Fibroblast of skin of scalp (primary cell): Measurements from ENCODE around the gene CDC42BPG.
A peak's percentile ranks its signal among the peaks of the same experiment; 100 is the strongest.

Experiments
- DNase-seq: peaks from one replicate; pipeline ENCODE4 v3.0.0-alpha.2; 2013

The CDC42BPG gene

DNA sequence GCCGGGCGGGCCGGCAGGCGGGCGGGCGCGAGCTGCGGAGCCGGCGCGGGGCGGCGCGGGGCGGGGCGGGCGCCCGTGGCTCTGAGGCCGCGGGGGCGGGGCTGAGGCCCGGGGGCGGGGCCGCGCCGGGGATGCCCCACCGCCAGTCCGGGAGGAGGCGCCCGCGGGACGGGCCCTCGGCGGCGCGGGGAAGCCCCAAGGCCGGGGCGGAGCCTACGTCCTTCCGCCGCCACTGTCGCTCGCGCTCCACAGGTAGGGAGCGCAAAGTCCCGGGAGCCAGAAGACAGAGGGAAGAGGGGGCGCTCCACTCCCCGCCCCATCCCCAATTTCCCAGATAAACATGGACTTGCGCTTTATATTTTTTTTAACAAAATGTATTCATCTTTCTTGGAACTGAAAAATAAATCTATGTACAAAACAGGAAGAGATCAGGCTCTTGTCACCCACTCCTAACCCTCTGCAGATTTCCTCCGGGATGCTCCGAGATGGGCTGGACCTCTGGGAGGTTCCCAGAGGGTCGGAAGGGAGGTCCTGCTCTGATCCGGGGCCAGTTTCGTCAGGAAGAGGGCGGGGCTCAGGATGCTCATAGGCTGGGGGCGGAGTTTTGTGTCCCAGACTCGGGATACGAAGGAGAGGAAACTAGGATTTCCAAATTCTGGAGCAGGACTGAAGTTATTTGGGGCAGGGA lies 41.2 kb downstream of the CDC42BPG start, which contains the start of gene MAP4K2:
TSS of gene MAP4K2 (minus strand) at position 57 of the 688 bp plus-strand sequence. CDS start 65 bp downstream, outside the sequence.
- peak; percentile 86 for DNase-seq

DNA sequence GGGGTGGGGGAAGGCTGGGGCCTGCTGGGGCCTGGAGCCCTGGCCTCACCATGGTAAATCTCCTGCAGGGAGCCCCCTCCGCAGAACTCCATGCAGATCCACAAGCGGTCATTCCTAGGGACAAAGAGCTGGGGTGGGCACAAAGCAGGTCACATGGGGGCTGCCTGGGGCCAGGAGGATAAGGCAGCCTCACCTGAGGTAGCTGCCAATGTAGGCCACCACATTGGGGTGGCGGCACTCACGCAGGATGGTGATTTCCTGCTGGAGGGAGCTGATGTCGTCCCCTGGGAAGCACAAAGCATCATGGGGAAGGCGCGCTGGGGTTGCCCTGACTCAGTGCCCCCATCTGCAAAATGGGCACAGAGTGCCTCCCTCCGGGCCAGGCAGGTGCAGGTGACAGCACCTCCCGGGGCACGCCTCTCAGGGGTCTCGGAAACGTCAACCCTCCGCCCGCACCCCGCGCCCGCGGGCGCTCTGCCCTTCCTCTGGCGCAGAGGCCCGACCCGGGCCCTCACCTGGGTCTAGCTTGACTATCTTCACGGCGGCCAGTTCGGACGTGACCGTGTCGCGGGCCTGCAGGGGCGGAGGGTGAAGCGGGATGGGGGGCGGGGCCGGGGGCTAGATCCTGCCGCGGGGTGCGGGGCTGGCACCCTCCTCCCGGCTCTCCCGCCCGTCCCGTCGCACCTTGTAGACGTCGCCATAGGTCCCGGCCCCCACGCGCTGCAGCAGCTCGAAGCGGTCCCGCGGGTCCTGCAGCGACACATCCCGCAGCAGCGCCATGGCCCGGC lies 41.9 kb downstream of the CDC42BPG start:
- no peak for DNase-seq

DNA sequence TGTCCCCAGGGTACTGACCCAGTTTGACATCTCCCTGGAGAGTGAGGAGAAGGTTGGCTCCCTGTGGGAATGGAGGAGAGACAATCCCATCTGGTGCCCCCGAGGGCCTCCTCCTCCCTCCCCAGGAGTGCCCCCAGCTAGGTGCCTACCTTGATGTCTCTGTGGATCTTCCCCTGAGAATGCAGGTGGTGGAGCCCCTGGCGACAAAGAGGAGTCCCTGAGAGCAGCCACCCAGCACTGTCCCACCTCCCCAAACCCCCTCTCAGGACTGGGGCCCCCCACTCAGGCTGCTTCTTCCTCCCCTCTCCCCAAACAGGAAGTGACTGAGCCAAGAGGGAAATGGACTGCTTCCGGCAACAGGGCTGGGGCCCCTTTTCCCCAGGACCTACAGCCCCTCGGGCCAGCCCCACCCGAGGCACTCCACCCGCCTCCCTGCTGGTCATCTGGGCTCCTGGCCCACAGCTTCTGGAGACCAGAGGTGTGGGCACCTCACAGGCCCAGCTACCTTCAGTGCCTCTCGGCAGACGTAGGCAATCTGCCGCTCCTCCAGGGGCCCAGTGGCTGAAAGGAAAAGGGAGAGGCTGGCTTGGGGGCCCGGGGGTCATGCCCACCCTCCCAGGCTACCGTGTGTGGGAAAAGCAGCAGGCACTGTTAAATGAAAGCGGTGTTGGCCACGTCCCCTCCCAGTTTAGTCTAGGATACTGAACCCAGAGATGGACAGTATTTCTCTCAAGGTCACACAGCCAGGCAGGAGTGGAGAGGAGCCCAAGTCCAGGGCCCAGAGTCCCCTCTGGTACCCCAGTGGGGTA lies 42.7 kb downstream of the CDC42BPG start:
- no peak for DNase-seq

DNA sequence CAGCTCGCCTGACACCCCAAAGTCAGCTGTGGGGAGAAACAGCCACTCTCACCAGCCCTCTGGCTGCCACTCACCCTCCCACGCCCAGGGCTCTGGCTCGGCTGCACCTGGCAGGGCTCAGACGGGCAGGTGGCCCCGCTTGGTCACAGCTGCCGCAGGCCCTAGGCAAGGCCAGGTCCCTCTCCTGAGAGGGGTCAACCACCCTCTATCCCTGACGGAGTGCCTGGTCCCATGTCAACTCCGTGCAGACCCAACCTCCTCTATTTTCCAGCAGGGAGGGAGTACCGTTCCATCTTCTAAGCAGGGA lies 43.3 kb downstream of the CDC42BPG start:
- DNase-seq: no peak

DNA sequence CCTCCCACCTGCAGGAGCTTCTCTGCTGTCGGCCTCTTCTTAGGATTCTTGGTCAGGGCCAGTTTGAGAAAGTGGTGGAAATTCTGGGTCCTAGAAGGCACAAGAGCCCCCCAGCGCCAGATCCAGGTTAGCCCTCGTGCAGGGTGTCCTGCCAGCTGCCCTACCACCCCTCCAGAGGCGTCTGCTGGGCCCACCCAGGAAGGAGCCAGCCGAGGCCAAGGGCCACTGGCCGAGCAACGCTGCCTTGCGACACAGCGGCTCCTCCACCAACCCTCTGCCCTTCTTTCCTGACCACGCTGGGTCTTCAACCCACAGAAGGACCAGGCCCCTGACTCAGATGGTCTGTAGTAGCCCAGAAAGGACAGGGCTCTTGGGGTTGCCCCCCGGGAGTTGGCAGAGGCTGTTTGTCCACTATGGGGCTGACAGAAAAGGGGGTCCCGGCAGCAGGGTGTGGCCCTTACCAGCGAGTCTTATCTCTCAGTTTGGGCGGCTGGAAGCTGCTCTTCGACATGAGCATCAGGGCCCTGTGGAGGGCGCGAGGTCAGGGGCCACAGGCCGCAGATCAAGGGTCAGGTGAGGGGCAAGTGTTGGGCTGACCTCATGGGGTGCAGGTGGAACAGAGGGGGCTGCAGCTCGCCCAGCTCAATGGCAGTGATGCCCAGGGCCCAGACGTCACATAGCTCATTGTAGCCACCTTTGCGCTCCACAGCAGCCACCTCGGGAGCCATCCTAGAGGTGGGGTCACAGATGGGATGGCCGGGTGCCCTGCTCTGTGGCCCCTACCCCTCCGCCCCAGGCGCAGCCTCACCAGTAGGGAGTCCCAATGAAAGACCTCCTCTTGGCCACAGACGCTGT lies 43.9 kb downstream of the CDC42BPG start:
- DNase-seq: no peak

DNA sequence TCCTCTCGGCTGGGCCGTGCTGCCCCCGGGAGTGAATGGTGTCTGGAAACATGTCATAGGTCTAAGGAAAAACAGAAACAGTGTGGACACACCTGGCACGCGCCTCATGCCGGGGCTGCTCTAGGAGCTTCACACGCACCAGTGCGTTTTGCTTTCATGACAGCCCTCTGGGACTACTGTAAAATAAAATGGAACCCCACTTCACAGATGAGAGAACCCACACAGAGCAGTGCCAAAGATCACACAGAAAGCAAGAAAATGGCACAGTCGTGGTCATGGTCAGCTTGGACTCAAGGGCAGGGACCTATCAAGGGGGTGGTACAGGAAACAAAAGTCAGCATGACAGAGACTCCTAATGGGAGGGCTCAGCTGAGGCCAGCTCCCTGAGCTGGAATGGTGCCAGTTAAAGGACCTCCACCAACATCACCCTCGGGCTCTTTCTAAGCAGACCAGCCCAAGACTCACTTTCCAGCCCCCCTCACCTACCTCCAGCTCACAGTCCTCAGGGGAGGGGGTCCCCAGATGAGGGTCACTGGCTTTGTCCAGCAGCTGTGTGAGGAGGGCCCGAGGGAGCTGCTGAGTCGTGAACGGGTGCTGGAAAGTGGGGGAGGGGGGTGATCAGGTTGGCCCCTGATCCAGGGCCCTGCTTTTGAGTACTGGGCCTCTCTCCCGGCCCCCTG lies 44.7 kb downstream of the CDC42BPG start:
- no peak for DNase-seq

DNA sequence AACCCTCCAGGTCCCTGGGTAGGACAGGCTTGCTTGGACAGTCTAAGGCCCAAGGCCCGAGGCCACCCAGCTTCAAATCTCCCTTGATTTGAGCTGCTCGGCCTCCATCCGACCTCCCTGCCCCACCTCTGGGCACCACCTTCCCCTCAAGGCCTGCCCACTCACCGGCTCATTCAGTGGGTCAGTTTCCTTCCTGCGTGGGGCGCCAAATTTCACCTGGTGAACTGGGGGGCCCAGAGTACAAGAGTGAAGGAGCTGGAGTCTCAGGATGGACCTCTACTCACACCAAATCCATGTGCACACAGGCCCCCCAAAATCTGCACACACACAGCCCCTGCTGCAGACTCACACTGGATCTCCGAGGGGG lies 45.2 kb downstream of the CDC42BPG start:
- DNase-seq: no peak

DNA sequence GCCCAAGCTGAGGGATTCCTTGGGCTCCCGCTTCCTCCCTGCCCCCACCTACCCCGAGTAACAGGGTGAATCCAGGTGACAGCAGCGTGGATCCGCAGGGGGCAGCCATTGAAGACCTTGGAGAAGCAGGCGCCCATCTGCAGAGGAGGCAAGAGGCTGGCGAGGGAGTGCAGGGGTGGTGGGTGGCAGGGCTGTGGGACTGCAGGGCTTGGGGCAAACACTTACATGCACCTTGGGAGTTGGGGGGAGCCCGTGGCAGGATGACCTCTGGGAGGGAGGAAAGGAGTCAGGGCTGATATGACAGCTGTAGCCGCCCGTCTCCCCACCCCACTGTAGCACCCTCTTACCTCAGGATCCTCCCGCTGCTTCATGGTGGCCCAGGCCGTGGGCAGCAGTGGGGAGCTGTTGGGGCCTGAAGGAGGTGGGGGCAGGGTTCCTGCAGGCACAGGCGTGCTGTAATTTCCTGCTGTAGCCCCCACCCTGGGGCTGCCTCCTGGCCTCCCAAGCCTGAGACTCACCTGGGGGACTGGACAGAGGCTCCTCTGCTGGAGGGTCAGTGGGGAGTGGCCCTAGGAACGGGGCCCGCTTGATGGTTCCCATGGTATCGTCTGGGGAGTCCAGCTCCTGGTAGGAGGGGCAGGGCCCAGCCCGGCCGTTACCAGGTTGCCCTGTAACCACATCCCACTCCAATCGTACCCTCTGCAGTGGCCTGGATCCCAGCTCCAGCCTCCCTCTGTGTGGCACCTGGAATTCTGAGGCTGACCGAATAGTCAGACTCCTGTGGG lies 47.5 kb downstream of the CDC42BPG start:
- no peak for DNase-seq

DNA sequence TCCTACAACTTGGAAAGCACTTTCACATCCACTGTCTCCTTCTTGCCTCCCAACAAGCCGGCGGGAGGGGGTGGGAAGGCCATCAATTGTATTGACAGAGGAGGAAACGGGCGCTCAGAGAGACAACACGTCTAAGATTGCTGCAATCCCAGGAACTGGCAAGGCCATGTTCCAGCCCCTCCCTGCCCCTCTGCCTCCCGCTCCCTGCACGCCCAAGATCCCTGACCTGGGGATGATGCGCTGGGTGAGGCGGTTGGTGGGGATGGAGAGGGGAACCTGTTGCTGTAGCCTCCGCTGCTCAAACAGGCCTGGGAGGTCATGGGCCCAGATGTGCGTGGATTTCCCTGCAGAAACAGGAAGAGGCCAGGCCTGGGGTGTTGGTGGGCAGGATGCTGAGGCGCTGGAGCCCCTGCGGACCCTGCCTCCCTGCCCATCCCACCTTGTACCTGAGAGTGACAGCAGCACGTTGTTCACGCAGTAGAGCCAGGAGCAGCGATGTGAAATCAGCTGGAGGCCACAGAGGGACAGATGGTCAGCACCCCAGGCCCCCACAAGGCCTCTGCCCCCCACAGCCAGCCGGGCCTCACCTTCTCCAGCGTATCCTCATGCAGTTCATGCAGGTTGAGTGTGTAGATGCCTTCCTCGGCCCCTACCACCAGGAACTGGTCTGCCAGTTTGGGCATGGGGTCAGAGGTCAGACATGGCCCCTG lies 48.3 kb downstream of the CDC42BPG start:
- DNase-seq: no peak

DNA sequence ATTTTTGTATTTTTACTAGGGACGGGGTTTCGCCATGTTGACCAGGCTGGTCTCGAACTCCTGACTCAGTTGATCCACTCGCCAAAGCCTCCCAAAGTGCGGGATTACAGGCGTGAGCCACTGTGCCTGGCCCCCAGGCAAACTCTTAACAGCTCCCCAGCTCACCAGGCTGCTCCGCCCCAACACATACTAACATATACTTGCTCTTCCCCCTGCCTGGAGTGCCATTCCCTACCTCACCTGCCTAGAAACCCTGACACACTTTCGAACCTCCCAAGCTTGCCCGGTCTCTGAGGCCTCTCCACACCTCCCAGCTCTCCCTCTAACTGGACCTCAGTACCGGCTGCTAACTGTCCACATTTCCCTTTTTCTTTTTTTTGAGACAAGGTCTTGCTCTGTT lies 49.9 kb downstream of the CDC42BPG start:
- DNase-seq: no peak

DNA sequence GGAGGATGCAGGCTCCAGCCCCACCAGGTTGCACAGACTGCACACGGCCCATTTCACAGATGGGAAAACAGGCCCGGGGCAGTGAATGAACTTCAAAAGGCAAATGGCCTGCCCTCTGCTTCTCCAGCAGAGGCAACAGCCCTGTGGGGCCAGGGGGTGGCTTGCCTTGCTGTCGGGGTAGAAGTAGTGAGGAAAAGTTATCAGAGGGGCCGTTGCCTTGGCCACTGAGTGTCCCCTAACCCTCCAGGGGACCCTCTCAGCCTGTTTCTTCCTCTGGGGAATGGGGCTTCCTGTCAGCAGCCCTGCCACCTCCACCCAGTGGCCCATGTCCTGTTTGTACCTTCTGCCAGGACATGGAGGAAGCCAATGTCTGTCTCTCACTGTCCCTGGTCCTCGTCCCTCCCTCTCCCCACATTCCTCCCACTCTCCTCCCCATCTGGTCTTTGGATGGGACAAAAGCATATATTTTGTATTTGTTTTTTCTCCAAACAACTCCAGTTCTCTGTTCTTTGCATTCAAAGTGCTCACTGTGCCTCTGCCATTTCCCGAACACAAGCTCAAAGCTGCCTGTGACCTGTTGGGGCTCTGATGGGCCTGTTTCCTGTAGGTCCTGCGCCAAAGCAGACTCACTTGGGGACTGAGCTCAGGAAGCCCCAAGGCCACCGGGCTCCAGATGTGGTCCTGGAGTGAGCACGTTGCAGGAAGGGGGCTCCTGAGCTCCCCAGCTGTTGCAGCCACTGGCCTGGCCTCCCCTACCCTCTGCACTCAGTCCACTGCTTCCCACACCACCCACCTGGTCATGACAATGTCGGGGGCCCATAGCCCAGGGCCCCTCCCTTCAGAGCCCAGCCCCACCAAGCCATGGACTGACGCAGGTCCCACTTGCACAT lies 50.9 kb downstream of the CDC42BPG start:
- no peak for DNase-seq

DNA sequence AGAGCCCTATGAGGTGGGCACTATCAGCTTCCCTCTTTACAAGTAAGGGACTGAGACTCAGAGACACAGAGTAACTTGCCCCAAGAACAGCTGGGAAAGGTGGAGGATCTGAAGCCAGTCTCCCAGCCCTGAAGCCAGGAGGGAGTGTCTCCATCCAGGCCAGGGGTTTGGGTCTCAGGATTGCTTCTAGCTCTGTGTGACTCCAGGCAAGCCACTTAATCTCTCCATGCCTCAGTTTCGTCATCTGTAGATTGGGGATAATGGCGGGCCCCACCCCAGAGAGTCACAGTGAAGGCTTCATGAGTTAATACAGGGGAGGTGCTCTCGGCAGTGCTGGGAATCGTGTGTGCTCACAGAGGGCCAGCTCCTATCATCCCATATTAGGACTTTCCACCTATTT lies 52.0 kb downstream of the CDC42BPG start:
- no peak for DNase-seq

DNA sequence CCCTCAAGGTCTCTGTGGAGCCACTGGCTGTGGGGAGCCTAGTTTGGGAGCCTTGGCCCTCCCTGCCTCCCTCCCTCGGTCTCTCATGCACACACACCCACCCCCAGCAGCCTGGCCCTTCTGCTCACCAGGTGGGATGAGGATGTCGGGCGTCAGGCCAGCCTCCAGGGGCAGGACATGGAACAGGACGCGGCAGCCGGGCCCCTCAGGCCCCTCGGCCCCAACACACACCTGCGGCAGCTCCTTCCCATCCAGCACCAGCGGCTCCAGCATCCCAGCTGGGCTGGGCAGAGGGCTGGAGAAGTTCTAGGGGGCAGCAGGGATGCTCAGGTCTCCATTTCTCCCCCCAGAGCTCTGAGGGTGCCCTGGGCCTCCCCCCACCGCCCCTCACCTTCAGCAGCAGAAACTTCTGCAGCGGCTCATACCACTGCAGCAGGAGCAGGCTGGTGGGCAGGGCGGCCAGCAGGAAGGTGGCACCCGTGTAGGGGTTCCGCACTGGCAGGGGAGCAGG lies 52.6 kb downstream of the CDC42BPG start:
- DNase-seq: no peak

DNA sequence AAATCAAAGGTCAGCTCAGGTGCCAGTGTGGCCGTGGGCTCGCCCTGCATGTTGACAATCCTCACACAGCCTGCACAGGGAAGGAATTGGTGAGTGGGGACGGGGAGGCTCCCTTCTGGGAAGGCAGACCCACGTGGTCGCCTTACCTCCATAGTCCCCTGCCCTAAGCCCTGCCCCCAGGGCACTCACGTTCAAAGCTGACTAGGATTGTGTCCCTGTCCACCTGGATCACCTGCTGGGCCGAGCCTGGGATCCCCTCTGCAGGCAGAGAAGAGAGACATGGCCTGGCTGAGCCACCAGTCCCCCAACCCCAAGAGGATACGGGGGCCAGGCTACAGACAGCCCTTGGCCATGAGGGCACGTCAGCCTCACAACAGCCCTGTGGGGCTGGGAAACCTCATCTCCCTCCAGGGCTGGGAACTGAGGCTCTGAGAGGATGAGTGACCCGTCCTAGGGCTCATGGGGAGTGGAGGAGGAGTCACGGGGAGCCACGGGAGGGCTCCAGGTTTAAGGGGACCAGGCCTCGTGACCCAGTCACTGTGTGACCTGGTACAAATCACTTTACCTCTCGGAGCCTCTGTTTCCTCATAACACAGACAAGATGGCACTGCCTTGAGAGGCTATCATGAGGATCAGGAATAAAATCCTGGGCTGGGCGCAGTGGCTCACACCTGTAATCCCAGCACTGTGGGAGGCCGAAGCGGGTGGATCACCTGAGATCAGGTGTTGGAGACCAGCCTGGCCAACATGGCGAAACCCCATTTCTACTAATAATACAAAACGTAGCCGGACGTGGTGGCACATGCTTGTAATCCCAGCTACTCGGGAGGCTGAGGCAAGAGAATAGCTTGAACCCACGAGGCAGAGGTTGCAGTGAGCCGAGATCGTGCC lies 54.0 kb downstream of the CDC42BPG start:
- no peak for DNase-seq

DNA sequence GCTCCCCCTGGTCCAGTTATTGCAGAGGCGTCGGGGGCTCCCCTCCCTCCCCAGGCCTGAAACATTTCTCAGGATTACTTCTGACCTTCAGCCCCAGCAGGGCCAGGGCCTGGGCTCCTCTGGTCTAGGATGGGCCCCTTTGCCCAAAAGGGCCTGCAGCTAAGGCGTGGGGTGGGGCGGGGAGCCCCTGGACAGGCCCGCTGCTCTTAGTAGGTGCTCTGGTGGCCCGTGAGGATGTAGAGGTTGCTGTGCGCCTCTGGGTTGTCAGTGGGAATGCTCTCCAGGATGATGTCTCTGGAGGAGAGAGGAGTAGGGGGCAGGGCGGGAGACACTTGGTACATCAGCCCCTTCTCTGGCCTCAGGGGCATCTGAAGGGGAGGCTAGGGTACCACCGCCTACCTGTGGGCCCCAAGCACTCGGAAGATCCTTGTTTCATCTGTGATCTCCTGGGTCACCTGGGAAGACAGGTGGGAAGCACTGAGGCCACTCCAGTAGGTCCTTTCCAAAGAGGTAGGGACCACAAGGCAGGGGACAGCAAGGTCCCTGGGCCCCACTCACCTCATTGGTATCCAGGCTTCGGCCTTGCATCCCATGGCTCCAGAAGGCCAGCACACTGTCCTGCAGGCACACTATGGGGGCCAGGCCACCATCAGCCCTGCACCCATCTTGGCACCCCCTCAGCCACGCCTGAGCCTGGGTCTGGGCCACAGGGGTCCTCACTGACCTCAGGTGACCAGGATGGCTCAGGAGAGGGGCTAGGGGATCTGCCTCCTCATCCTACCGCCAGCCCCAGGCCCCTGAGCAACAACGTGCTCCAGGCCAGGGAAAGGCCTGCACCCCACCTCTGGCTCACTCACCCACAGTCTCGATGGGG lies 54.9 kb downstream of the CDC42BPG start:
- DNase-seq: no peak

DNA sequence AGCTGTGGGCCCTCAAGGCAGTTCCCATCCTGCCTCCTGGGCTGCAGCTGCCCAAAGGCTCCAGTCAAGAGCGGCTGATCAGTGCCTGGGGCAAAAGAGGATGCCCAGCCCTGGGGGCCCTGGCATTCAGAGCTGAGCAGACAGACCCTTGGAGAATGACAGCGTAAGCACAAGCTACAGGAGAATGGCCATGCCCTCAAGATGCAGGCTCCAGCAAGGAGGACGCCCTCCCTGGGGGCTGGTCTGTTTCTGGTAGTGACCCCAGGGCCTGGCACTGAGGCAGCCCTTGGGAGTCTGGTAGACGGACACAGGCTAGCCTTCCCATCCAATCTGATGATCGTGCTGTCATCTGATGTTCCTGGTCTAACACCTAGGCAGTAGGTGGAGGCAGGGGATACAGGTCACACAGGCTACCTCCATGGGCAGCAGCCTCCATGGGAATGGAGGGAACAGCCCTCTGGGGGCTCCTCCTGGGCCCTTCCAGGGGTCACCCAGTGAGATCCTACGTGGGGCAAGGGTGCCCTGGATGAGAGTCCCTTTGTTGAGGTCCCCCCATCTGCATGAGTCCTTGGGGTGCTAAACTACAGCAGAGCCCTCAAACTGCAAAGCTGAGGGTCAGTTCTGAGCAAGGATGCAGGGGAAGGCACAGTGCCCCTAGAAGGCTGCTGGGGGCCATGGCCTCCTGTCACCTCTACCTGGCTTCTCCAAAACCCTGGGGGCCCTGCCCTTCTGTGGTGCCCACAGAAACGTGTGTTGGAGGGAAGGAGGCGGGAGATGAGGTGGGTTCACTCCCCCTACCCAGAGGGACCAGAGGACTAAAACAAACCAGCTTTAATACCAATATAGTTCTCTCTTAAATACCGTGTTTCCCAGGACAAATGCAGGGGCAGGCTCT lies 55.9 kb downstream of the CDC42BPG start:
- DNase-seq: no peak
